T-cell (primary cell): Measurements from ENCODE around the gene TAF1A. TPM values are rescaled to one million over a fixed set of nuclear protein-coding genes. Genes with fewer than 3 reads are reported as not detected.

Experiments used
- ATAC-seq, 4 experiments: fragments of 200-7000 bp in 3 of 4; fragments of 150-1000 bp in 1 of 4; cut with Tn5 transposase; replicated peaks in 1 of 4; 1 replicate in 3 of 4; 2 replicates in 1 of 4; pipeline ENCODE4 v1.10.0; 2021; ENCODE audit warnings: moderate library complexity in 3 of 4, mild to moderate bottlenecking in 2 of 4, moderate number of reproducible peaks in 1 of 4
- CTCF ChIA-PET, 2 donors: fragments of 300-600 bp; sonication (Branson Sonifier 250); formaldehyde crosslinking; loops; one replicate each; lab custom pipeline; 2022; ENCODE audit warnings: antibody characterized with exemption in 2 of 2; lab: Charles Lee
- POLR2A ChIA-PET, 2 donors: fragments of 300-600 bp; sonication (Branson Sonifier 250); formaldehyde crosslinking; loops; one replicate each; lab custom pipeline; 2022; ENCODE audit warnings: antibody characterized with exemption in 2 of 2; lab: Charles Lee
- DNase-seq, 35 experiments: peaks; one replicate each; pipeline versions ENCODE4 v3.0.0 to v3.0.0-alpha.2; 2013 to 2023
- H3K27ac ChIP-seq: one replicate; pipeline ENCODE4 v1.5.1; 2013; ENCODE audit warnings: low read length
- H3K27me3 ChIP-seq, 2 experiments: replicated peaks in 1 of 2; 1 replicate in 1 of 2; 2 replicates in 1 of 2; pipeline versions ENCODE4 v1.6.1 to v1.7.0; 2013; ENCODE audit warnings: low read length in 1 of 2, mixed read lengths in 1 of 2; ENCODE audit not compliant: control insufficient read depth in 2 of 2, insufficient read depth in 2 of 2; ENCODE audit errors: extremely low read depth in 1 of 2
- H3K36me3 ChIP-seq, 2 donors: 1 replicate in 1 of 2; 2 replicates in 1 of 2; pipeline versions ENCODE4 v1.6.1 to v1.7.0; 2013; ENCODE audit warnings: low read length in 1 of 2; ENCODE audit not compliant: control insufficient read depth in 2 of 2, insufficient read depth in 1 of 2; ENCODE audit errors: extremely low read depth in 1 of 2
- H3K4me1 ChIP-seq, 2 experiments: 1 replicate in 1 of 2; 2 replicates in 1 of 2; pipeline versions ENCODE4 v1.6.1 to v1.7.0; 2013; ENCODE audit warnings: low read length in 2 of 2, mixed read lengths in 1 of 2; ENCODE audit not compliant: insufficient read depth in 2 of 2, control insufficient read depth in 1 of 2; ENCODE audit errors: extremely low read depth in 1 of 2
- H3K4me3 ChIP-seq, 2 donors: 1 replicate in 1 of 2; 2 replicates in 1 of 2; pipeline versions ENCODE4 v1.5.1 to v1.7.0; 2013; ENCODE audit warnings: mild to moderate bottlenecking in 2 of 2, low read length in 1 of 2, moderate library complexity in 1 of 2; ENCODE audit not compliant: control insufficient read depth in 1 of 2; ENCODE audit errors: extremely low read depth in 1 of 2
- H3K9me3 ChIP-seq: 2 replicates; pipeline ENCODE4 v1.7.0; 2013
- H3K27ac Mint-ChIP-seq, 2 donors: one replicate each; pipeline ENCODE4 v1.8.0; 2020 to 2021; ENCODE audit warnings: mild to moderate bottlenecking in 2 of 2, mixed read lengths in 2 of 2
- H3K27me3 Mint-ChIP-seq, 2 donors: one replicate each; pipeline ENCODE4 v1.8.0; 2021 to 2022; ENCODE audit warnings: mixed read lengths in 2 of 2
- H3K36me3 Mint-ChIP-seq: one replicate; pipeline ENCODE4 v1.8.0; 2021; ENCODE audit warnings: mixed read lengths
- H3K4me1 Mint-ChIP-seq, 3 donors: one replicate each; pipeline ENCODE4 v1.8.0; 2020 to 2022; ENCODE audit warnings: mixed read lengths in 3 of 3, mild to moderate bottlenecking in 1 of 3
- H3K4me3 Mint-ChIP-seq, 3 donors: one replicate each; pipeline ENCODE4 v1.8.0; 2020 to 2022; ENCODE audit warnings: mild to moderate bottlenecking in 3 of 3, mixed read lengths in 3 of 3, moderate library complexity in 3 of 3
- H3K9me3 Mint-ChIP-seq, 3 donors: one replicate each; pipeline ENCODE4 v1.8.0; 2020 to 2022; ENCODE audit warnings: mixed read lengths in 3 of 3
- WGBS: methylation state at CpG from one replicate; pipeline ENCODE4 v1.1.5; 2013; ENCODE audit warnings: missing lambda C conversion rate; ENCODE audit not compliant: insufficient coverage; 5-methylcytosine and 5-hydroxymethylcytosine counted together
- total RNA-seq, 35 experiments: library from RNA in 6 of 35; stranded (reverse) in 6 of 35; fragments of 120-200 nt in 1 of 35; gene quantifications; one replicate each; pipeline versions ENCODE4 v1.2.1 to v1.2.4 and lab custom pipeline; 2013 to 2026

The TAF1A gene
- total RNA-seq = 10 to 100 TPM in 3 of 5 donors, 1 to 10 TPM in 2; 5.7 to 14.0 (median 12.3) TPM
- 11.7 TPM for total RNA-seq (2013)
- total RNA-seq (lab: John Stamatoyannopoulos, UW) = 6.5 to 50.8 (median 13.7) reads per million in 29 experiments

DNA sequence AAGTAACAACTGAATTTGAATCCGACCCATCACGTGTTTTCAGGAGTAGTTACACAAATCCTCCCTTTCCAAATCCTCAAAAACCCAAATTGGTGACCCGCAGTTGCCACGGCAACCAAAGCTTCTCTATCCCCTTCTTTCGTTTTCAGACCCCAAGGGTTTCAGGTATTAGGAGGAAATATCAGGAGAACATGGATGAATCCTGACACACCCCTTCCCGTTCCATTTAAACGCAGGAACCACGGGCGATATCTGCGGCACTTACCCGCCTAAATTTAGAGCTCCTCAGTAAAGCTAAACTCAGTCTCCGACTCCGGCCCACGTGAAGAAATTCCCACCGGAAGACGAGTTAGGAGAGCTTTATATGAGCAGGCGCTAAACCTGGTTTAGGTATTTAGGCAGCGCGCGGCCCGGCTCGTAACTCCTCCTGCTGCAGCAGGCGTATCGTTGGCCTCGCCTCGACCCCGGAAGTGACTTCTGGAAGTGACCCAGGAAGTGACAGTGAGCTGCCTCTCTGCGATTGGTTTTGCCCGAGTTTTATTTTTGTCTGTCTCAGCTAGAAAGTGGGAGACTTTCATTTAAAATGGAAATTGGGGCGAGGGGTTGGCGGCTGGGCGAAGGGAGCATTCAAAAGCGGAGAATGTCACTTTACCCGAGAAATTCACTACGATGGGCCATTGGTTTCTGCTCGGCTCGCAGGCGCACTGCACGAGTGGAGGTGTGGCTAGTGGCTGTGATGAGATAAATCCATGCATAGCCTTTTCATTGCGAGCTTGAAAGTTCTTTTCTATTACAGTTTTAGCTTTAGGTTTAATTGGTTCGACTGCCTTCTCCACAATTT lies at the start of gene TAF1A:
TSS of gene TAF1A (minus strand) at position 472 of the 841 bp plus-strand sequence.
- ChIA-PET POLR2A (interaction anchor here (0.7 to 1.7 kb wide), 8 partner anchors 27 to 848 kb away, joined by 3 to 9 read pairs (median 4); partner anchors contain the start of genes AIDA (in 1 of the 2) and BROX (in 1 of the 2)), CTCF (interaction anchor here (0.6 to 2.0 kb wide), 8 partner anchors 9 to 125 kb away, joined by 3 to 15 read pairs (median 5); partner anchors contain the start of gene BROX (in 1 of the 2))
- H3K36me3 ChIP-seq = peaks cover 0 to 8% of the 10 kb centered on the region in 2 donors
- ATAC-seq (peak; percentile 100), DNase-seq (peak; percentile 62 to 93 (median 85))
- no peaks in the 10 kb centered on the region for H3K27me3 ChIP-seq
- Mint-ChIP-seq H3K4me3 (peak within 1 kb of the TSS; percentile 97 to 99 (median 97)), H3K27me3 (no peaks in the 10 kb centered on the region), H3K36me3 (peaks cover 23% of the 10 kb centered on the region), H3K9me3 (no peaks in the 10 kb centered on the region), H3K4me1 (peaks cover 47 to 57% (median 48%) of the 10 kb centered on the region in 3 donors), H3K27ac (peak within 1 kb of the TSS; percentile 96 to 99)
- under 1% methylated on average over 24 of the region's 41 CpGs for WGBS
- peak within 1 kb of the TSS; percentile 83 for H3K27ac ChIP-seq
- peak within 1 kb of the TSS; percentile 53 to 76 for H3K4me3 ChIP-seq
- H3K9me3 ChIP-seq = no peaks in the 10 kb centered on the region
- peaks cover 11 to 13% of the 10 kb centered on the region in 2 experiments for H3K4me1 ChIP-seq

DNA sequence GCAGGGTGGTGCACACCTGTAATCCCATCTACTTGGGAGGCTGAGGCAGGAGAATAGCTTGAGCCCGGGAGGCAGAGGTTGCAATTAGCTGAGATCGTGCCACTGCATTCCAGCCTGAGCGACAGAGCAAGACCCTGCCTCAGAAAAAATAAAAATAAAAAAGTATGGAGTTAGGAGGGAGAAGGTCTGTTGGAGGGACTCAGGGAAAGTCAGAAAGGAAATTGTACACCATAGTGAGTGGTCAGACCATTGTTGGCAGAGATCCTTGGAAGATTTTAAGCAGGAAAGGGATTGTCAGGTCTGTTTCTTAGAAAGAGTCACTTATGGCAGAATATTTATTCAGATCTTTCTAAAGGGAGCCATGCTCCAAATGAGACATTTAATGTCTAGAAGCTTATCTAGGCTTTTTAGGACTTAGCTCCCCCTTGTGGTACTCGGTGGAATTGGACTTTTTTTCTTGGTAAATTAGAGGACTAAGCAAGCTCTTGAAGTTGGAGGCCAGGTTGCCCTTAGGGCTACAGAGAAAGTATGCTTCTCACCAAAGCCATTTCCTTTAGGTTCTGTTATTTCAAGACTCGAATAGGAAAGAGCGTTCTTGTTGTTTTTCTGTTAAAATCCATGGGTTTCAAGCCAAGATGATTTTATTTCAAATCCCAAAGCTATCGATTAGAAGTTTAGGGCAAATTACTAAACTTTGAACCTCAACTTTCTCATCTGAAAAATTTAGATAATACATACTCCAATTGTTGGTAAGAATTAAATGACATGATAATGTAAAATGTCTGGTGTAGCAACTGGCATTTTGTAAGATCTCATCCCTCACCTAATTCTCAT lies 44.7 kb upstream of the TAF1A start:
- no peak overlapping the region for H3K27ac ChIP-seq
- H3K4me3 Mint-ChIP-seq = no peak overlapping the region
- H3K27me3 Mint-ChIP-seq = no peaks in the 10 kb centered on the region
- no peaks in the 10 kb centered on the region for H3K27me3 ChIP-seq
- H3K4me1 Mint-ChIP-seq = peaks cover 6 to 15% (median 8%) of the 10 kb centered on the region in 3 donors
- H3K4me3 ChIP-seq = no peak overlapping the region
- H3K4me1 ChIP-seq = no peaks in the 10 kb centered on the region
- peaks cover 0 to 53% of the 10 kb centered on the region in 2 donors for H3K36me3 ChIP-seq
- peak; percentile 85 to 87 (median 86) for ATAC-seq
- CTCF ChIA-PET = interaction anchor here (0.6 to 3.9 kb wide), 34 partner anchors 10 to 1156 kb away, joined by 3 to 29 read pairs (median 4); partner anchors contain the start of genes TAF1A (in 2 of the 2), AIDA (in 1 of the 2), BROX (in 1 of the 2) and MIA3 (in 1 of the 2)
- no peaks in the 10 kb centered on the region for H3K9me3 Mint-ChIP-seq
- WGBS = 75% methylated on average over 3 of the region's 7 CpGs
- H3K36me3 Mint-ChIP-seq = peaks cover 60% of the 10 kb centered on the region
- POLR2A ChIA-PET = interaction anchor here in 1 of 2 donors (0.7 to 1.6 kb wide), 3 partner anchors 20 to 48 kb away, joined by 3 to 4 read pairs (median 3); partner anchors contain the start of gene TAF1A
- no peaks in the 10 kb centered on the region for H3K9me3 ChIP-seq
- DNase-seq = peak in 31 of 35 experiments; percentile 13 to 88 (median 54)
- peak overlapping the region in 1 of 2 donors; percentile 9 for H3K27ac Mint-ChIP-seq

DNA sequence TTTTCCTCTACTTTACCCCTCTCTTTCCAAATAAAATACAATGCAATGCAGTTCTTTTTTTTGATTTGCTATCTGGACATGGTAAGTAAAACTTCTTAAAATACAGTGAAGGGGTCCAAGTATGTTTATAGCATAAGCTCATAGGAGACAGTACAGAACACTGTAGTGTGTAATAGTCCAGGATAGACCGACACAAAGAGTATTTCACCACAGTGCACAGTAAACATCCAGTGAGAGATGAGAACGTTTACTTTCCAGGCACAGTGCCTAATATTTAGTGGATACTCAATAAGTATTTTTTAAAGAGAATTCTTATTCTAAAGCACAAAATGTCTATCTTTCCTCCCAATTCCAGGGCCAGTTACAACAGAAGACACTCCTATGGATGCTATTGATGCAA lies 43.0 kb upstream of the TAF1A start:
- H3K27ac ChIP-seq = no peak overlapping the region
- POLR2A ChIA-PET = no interaction called here
- CTCF ChIA-PET = interaction anchor here in 1 of 2 donors (3.9 kb wide), 1 partner anchor 168 kb away, joined by 26 read pairs; no protein-coding TSS in a partner anchor
- Mint-ChIP-seq H3K27ac (no peak overlapping the region), H3K9me3 (no peaks in the 10 kb centered on the region), H3K4me3 (no peak overlapping the region), H3K4me1 (peaks cover 6 to 19% (median 8%) of the 10 kb centered on the region in 3 donors), H3K36me3 (peaks cover 63% of the 10 kb centered on the region), H3K27me3 (no peaks in the 10 kb centered on the region)
- no peak for ATAC-seq
- no peak overlapping the region for H3K4me3 ChIP-seq
- H3K9me3 ChIP-seq = no peaks in the 10 kb centered on the region
- no peak for DNase-seq
- H3K4me1 ChIP-seq = no peaks in the 10 kb centered on the region
- WGBS = no CpG with 5 or more reads among the region's 2 CpGs
- no peaks in the 10 kb centered on the region for H3K27me3 ChIP-seq
- H3K36me3 ChIP-seq = peaks cover 0 to 62% of the 10 kb centered on the region in 2 donors

DNA sequence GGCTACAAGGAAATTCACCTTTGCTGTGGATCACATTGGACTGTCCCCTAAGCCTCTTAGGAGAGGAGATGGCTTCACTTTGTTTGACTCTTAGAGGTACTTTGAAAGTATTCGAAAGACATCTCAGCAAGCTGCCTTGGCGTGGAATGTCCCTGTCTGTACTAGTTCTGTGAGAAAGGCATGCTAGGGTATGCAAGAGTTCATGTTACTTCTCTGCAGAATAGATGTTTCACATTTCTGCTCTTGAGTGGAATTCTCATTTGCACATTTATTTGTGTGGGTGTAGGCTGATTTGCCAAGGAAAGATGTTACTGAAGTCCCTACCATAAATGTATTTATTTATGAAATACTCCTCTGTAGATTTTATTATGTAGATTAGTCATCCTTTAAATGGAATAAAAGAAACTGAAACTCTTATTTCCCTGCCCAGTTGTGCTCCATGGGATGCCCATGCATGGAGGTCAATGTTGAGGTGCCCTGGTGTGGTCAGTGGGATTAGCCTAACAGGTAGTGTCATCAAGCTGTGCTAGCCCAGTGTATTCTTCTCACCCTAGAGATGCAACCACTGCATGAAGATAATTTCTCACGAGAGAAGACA lies 42.0 kb upstream of the TAF1A start:
- Histone ChIP-seq H3K4me3 (no peak overlapping the region), H3K4me1 (no peaks in the 10 kb centered on the region), H3K27me3 (no peaks in the 10 kb centered on the region), H3K36me3 (peaks cover 0 to 64% of the 10 kb centered on the region in 2 donors), H3K9me3 (no peaks in the 10 kb centered on the region), H3K27ac (no peak overlapping the region)
- DNase-seq (no peak), ATAC-seq (no peak)
- H3K4me3 Mint-ChIP-seq = no peak overlapping the region
- ChIA-PET CTCF (interaction anchor here in 1 of 2 donors (0.7 to 3.9 kb wide), 2 partner anchors 23 to 167 kb away, joined by 3 to 26 read pairs; no protein-coding TSS in a partner anchor), POLR2A (no interaction called here)
- H3K27me3 Mint-ChIP-seq = no peaks in the 10 kb centered on the region
- peak overlapping the region in 1 of 2 donors; percentile 49 for H3K27ac Mint-ChIP-seq
- peaks cover 66% of the 10 kb centered on the region for H3K36me3 Mint-ChIP-seq
- H3K4me1 Mint-ChIP-seq = peaks cover 6 to 20% (median 8%) of the 10 kb centered on the region in 3 donors
- 97% methylated on average over 3 of the region's 3 CpGs for WGBS
- H3K9me3 Mint-ChIP-seq = no peaks in the 10 kb centered on the region

DNA sequence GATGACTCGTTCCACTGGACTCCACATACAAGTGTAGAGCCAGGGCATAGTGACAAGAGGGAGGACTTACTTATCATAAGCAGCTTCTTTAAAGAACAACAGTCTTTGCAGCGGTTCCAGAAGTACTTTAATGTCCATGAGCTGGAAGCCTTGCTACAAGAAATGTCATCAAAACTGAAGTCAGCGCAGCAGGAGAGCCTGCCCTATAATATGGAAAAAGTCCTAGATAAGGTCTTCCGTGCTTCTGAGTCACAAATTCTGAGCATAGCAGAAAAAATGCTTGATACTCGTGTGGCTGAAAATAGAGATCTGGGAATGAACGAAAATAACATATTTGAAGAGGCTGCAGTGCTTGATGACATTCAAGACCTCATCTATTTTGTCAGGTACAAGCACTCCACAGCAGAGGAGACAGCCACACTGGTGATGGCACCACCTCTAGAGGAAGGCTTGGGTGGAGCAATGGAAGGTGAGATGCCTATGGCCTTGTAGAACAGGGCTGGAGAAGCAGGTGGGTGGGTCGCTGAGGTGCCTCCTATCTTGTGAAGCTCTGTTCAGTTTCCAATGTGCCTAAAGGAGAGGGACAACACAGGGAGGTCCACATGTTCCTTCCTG lies 40.3 kb upstream of the TAF1A start:
- Mint-ChIP-seq H3K27me3 (no peaks in the 10 kb centered on the region), H3K9me3 (no peaks in the 10 kb centered on the region), H3K36me3 (peaks cover 65% of the 10 kb centered on the region), H3K4me3 (no peak overlapping the region), H3K27ac (no peak overlapping the region), H3K4me1 (peaks cover 6 to 20% (median 8%) of the 10 kb centered on the region in 3 donors)
- ATAC-seq = no peak
- 100% methylated on average over 5 of the region's 7 CpGs for WGBS
- Histone ChIP-seq H3K36me3 (peaks cover 0 to 78% of the 10 kb centered on the region in 2 donors), H3K4me1 (no peaks in the 10 kb centered on the region), H3K9me3 (no peaks in the 10 kb centered on the region), H3K27ac (no peak overlapping the region), H3K4me3 (no peak overlapping the region), H3K27me3 (no peaks in the 10 kb centered on the region)
- ChIA-PET CTCF (no interaction called here), POLR2A (no interaction called here)
- no peak for DNase-seq
